HG03045 (cell line): ENCODE measurements around the gene TMEM131.

Experiments used
- ATAC-seq: cut with Tn5 transposase; IDR thresholded peaks from one replicate; pipeline ENCODE4 v1.9.1; 2021; ENCODE audit warnings: mild to moderate bottlenecking, moderate library complexity; ENCODE audit not compliant: unreplicated experiment

Gene TMEM131

GRCh38 chr2:97728091-97728731 is 267.5 kb downstream of the TMEM131 start:
- no peak for ATAC-seq

GRCh38 chr2:97727296-97727695 is 268.5 kb downstream of the TMEM131 start:
- ATAC-seq, result no peak

- ATAC-seq, result no peak
These were observed 269.3 kb downstream of the TMEM131 start for GRCh38 chr2:97726261-97727064.

- ATAC-seq, result no peak
These were observed 270.6 kb downstream of the TMEM131 start for GRCh38 chr2:97724946-97725688.

- no peak for ATAC-seq
These were observed 271.2 kb downstream of the TMEM131 start for GRCh38 chr2:97724501-97724900.

DNA sequence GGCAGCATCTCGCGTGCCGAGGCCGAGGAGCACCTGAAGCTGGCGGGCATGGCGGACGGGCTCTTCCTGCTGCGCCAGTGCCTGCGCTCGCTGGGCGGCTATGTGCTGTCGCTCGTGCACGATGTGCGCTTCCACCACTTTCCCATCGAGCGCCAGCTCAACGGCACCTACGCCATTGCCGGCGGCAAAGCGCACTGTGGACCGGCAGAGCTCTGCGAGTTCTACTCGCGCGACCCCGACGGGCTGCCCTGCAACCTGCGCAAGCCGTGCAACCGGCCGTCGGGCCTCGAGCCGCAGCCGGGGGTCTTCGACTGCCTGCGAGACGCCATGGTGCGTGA is 271.7 kb downstream of the TMEM131 start:
- no peak for ATAC-seq

DNA sequence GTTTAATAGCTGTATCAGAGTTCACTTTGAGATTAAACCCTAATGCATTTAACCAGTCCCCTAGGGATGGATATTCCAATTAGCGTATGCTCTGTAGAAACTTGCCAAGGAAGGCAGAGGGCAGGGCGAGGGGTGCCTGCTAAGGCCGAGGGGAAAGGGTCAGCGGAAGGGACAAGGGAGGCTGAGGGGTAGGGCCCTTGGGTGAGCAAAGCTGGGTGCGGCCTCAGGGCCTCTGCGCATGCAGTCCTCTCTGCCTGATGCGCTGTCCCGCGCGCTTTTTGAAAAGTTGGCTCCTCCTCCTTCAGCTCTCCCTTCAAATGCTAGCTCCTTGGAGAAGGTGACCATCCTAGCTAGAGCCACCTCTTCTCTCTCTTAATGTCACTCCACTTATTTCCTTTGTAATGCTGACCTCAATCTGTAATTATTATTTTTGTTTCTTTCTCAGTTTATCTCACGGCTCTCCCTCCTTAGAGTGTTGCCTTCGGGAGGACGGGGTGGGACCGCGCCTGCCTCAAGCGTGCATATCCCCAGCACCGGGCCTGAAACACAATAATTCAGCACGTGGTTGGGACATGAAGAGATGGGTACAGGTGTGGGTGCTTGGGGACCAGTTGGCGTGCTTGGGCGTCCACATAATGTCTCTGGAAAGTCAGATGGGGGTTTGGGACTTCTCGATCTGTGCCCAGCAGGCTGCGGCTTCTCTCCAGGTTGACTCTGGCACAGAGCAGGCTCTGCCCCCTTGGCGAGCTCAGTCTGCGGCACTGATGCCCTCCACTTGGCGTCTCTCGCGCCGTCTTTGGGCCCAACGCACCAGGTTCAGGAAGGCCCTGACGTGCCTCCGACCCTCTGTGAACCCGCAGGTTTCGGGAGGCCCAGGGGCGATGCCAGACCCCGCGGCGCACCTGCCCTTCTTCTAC is 272.3 kb downstream of the TMEM131 start:
- no peak for ATAC-seq

- no peak for ATAC-seq
These were observed 273.5 kb downstream of the TMEM131 start for GRCh38 chr2:97722227-97722626.

DNA sequence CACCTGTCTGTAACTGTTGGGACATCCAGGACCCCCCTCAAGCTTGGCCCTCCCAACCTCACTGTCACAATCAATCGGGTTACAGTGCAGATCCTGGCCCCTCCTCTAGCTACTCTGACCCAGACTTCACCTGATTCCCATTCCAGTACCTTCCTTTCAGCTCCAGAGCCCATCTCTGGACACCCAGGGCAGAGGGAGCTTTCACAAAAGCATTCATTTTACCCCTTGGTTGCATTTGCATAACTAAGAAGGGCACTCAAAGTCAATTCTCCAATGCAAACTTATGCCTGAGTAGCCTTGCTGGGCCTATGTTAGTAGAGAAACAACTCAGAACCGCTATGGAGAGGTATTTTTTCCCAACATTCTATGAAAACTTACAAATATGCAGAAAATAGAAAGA is 275.0 kb downstream of the TMEM131 start:
- ATAC-seq, result no peak

DNA sequence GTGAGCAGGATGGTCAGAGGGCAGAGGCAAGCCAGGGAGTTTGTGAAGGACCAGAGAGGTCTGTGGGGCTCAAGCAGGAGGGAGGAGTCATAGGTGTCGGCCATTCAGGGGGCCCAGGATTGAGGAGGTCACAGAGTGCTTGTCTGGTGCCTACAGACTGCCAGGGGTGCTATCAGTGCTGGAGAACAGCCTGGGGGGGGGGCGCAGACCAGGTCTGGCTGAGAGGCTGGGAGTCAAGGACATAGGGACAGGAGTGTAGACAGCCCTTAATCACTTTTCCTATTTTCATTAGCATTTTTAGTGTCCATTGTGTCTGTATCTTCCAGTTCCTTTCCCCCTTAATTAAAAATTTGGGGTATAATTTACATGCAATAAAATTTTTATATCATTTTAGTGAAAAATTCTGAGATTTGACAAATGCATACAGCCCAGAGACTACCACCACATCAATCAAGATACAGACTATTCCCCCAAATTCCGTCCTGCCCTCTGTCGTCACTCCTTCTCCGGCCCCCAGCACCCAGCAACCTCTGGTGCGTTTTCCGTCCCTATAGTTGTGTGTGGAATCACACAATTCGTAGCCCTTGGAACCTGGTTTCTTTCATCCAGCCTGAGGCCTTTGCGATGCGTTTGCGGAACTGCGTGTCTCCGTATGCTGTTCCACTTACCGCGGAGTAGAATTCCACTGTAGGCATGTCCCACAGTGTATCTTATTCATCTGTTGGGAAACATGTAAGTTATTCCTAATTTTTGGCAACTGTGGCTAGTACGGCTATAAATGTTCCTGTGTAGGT is 276.2 kb downstream of the TMEM131 start:
- ATAC-seq, result no peak

DNA sequence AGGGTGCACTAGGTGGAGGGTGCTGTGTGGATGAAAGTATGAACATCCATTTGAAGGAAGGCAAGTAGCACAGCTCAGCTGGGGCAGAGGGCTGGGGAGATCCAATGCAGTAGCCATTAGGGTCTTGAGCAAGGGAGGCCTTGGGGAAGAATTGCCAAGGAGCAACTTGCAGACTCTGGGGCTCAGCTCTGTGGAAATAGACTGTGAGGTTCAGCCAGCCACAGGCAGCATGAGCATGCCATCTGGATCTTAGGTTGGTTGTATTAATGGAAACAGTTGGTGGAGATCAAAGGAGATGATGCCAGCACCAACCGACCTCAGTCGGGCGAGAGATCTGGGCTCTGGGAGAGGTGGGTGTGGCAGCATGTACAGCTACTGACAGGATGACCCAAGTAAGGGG is 276.8 kb downstream of the TMEM131 start:
- no peak for ATAC-seq

DNA sequence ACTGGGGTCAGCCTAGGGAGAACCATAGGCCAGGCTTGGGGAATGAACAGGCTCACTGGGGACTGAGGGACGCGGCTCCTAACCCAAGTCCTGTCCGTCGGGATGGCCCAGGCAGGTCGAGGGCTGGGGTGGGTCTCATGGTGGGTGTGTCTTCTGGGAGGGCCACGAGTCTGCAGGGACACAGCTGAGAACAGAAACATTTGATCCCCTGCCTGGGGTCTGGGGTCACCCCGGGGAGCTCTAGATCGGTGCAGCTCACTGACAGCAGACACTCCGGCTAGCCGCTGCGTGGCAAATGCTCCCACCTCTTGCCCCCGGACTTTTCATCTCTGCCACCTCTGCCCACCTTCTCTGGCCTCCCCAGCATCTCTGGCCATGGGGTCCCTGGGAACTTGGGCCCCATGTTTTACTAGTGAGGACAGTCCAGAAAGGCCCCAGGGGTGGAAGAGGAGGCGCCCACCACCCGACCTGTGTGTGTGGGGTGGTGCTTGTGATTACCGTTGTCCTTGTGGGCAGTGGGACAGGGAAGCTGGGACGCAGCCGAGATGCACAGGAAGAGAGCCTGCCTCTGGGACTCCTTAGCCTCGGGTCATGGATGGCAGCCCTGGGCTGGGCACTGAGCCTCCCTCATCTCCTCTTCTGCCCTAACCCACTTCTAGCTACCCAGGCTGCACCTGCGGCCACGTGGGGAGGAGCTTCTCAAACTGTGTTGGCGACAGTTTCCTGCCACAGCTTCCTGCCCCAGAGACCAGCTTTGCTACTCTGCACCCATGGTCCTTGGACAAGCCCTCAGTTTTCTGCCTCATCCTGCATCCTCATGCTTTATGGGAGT is 277.5 kb downstream of the TMEM131 start:
- no peak for ATAC-seq

GRCh38 chr2:97717613-97717995 is 278.1 kb downstream of the TMEM131 start:
- no peak for ATAC-seq

DNA sequence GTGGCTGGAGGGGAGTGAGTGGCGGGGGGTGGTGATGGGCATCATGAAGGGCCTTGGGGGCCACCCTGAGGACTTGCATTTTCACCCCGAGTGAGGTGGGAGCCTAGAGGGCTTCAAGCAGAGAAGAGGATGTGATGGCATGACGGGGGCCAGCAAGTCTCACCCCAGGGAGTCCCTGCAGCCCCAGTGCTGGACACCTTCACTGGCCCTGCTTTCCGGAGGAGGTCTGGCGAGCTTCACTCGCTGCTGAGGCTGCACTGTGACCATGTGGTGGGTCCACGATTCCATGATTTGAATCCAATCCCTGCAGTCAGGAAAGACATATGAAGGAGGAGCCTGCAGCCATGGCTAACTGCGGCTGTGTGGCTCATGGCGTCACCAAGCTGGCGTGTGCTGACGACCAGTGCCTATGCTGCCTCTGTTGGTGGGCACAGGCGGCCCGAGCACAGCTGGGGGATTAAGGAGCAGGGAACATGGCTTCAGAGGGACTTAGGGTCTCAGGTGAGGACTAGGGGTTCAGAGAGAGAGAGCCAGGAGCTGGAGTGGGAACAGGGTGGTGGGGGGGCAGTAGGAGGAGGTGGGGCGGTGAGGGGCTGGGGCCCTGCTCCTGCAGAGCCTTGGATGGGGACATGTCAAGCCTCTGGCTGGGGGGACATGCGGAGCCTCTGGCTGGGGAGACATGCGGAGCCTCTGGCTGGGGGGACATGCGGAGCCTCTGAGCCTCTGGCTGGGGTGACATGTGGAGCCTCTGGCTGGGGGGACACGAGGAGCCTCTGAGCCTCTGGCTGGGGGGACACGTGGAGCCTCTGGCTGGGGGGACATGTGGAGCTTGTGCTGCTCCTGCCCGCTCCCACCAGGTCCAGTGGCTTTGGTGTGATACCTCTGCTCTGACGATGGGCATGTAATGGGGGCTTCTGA is 278.8 kb downstream of the TMEM131 start:
- ATAC-seq, result no peak

DNA sequence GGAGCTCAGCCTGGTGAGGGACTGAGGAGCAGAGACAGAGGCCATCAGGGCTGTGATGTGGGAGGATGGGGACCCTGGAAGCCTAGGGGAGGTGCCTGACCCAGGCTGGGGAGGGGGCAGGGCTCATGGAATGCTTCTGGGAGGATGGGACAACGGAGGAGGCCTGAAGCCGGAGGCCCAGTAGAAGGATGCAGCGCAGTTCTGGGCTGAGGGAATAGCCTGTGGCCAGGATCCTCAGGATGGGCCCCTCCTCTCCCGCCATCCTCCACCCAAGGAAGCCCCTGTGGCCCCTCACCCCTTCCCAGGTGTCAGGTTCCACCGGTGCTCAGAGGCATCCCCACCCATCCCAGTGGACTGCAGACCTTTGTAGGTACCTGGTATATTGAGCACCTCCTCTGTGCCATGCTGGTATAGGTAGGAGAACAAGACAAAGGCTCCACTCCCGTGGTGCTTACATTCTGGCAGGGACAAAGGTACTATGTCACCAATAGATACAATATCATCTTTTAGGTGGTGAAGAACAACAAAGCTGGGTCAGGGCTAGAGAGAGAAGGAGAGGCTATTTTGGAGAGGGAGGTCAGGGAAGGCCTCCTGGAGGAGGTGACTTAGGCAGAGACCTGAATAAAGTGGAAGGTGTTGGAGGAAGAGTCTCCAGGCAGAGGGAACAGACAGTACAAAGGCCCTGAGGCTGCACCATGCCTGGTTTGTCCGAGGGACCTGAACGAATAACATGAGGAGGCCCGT is 279.6 kb downstream of the TMEM131 start:
- no peak for ATAC-seq

DNA sequence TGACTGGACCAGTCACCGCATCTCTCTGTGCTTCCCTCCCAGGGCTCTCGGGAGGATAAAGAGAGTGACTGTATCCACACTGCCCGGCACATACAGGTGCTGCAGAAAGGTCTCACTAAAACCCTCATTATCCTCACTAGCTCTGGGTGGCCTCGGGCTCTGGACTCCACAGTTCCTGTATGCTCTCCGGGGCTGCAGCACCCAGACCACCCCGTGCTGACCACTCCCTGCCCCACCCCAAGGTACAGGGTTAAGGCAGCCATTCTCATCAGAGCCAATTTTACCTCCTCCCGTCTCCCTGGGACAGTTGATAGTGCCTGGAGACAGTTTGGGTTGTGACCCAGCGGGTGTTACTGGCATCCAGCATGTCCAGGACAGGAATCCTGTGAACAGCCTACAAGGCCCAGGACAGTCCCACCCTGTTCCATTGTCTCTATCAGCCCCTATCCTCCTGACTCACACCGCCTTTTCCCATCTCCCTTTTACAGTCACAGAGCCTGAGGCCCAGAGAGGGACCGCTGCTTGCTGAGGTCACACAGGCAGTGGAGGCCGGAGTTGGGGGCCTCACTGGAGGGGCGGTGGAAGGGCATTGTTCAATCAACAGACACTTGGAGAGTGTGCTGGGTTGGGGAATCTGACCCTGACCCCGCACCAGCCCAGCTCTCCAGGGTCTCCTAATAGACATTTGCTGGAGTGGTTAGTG is 280.6 kb downstream of the TMEM131 start:
- ATAC-seq, result no peak
